RWPE2 (cell line): ENCODE results near the gene CNKSR1.
"Not testable (repeated sequence)": the region's sequence is repeated elsewhere in the genome, so short reads cannot be mapped to it uniquely, and the experiment has no call there.

ENCODE experiments used
- ATAC-seq: fragments of 200-7000 bp; cut with Tn5 transposase; 3 replicates; pipeline ENCODE4 v1.9.1; 2021; ENCODE audit warnings: low read depth
- DNase-seq: peaks from one replicate; pipeline ENCODE4 v3.0.0-alpha.2; 2020; ENCODE audit warnings: low spot score
- H3K27ac ChIP-seq: fragments of 450-650 bp; 2 replicates; pipeline ENCODE4 v1.5.1; 2017; ENCODE audit warnings: mild to moderate bottlenecking; ENCODE audit not compliant: poor library complexity, severe bottlenecking
- H3K27me3 ChIP-seq: fragments of 250-450 bp; sonication (Bioruptor Pico); 2 replicates; pipeline ENCODE4 v1.5.1; 2021; ENCODE audit warnings: mild to moderate bottlenecking, moderate library complexity; ENCODE audit not compliant: insufficient read depth, poor library complexity, severe bottlenecking
- H3K36me3 ChIP-seq: fragments of 250-450 bp; sonication (Bioruptor Pico); 2 replicates; pipeline ENCODE4 v1.5.1; 2020; ENCODE audit warnings: low read depth, mild to moderate bottlenecking, moderate library complexity
- H3K4me1 ChIP-seq: fragments of 250-450 bp; sonication (Bioruptor Pico); 2 replicates; pipeline ENCODE4 v1.5.1; 2021; ENCODE audit warnings: mild to moderate bottlenecking, moderate library complexity; ENCODE audit not compliant: insufficient read depth, poor library complexity, severe bottlenecking
- H3K4me3 ChIP-seq: fragments of 250-450 bp; sonication (Bioruptor Pico); 2 replicates; pipeline ENCODE4 v1.5.1; 2021; ENCODE audit warnings: mild to moderate bottlenecking, moderate library complexity; ENCODE audit not compliant: severe bottlenecking
- H3K9me3 ChIP-seq: fragments of 250-450 bp; sonication (Bioruptor Pico); 2 replicates; pipeline ENCODE4 v1.5.1; 2021; ENCODE audit warnings: mild to moderate bottlenecking, moderate library complexity; ENCODE audit not compliant: severe bottlenecking
- TF ChIP-seq, protein P1 (sequence below): fragments of 450-650 bp; IDR thresholded peaks from one replicate; pipeline ENCODE4 v1.5.1; 2017; ENCODE audit warnings: mild to moderate bottlenecking, moderate library complexity; ENCODE audit not compliant: poor library complexity, severe bottlenecking

The CNKSR1 gene

DNA sequence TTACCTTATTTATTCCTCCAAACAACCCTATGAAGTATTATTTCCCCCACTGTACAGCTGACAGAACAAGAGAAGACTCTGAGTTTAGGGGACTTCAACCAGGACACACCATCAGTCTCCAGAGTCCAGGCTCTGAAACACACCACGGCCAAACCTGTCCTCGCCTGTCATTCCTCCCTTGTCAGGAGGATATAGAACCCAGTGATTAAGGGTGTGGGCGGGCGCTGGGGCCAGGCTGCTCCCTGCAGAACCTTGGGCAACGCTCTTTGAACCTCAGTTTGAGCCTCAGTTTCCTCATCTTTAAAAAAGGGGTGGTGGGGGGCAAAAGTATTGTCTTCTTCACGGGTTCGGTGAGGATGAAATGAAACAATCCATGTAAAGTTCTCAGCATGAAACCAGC lies 47.3 kb downstream of the CNKSR1 start:
- no peak overlapping the region for H3K4me3 ChIP-seq
- no peak overlapping the region for H3K27ac ChIP-seq
- no peaks in the 10 kb centered on the region for H3K27me3 ChIP-seq
- H3K4me1 ChIP-seq = no peaks in the 10 kb centered on the region
- no peak for ATAC-seq
- TF ChIP-seq, protein P1, sequence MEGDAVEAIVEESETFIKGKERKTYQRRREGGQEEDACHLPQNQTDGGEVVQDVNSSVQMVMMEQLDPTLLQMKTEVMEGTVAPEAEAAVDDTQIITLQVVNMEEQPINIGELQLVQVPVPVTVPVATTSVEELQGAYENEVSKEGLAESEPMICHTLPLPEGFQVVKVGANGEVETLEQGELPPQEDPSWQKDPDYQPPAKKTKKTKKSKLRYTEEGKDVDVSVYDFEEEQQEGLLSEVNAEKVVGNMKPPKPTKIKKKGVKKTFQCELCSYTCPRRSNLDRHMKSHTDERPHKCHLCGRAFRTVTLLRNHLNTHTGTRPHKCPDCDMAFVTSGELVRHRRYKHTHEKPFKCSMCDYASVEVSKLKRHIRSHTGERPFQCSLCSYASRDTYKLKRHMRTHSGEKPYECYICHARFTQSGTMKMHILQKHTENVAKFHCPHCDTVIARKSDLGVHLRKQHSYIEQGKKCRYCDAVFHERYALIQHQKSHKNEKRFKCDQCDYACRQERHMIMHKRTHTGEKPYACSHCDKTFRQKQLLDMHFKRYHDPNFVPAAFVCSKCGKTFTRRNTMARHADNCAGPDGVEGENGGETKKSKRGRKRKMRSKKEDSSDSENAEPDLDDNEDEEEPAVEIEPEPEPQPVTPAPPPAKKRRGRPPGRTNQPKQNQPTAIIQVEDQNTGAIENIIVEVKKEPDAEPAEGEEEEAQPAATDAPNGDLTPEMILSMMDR = no peak
- DNase-seq = no peak
- H3K9me3 ChIP-seq = no peaks in the 10 kb centered on the region
- H3K36me3 ChIP-seq = no peaks in the 10 kb centered on the region

DNA sequence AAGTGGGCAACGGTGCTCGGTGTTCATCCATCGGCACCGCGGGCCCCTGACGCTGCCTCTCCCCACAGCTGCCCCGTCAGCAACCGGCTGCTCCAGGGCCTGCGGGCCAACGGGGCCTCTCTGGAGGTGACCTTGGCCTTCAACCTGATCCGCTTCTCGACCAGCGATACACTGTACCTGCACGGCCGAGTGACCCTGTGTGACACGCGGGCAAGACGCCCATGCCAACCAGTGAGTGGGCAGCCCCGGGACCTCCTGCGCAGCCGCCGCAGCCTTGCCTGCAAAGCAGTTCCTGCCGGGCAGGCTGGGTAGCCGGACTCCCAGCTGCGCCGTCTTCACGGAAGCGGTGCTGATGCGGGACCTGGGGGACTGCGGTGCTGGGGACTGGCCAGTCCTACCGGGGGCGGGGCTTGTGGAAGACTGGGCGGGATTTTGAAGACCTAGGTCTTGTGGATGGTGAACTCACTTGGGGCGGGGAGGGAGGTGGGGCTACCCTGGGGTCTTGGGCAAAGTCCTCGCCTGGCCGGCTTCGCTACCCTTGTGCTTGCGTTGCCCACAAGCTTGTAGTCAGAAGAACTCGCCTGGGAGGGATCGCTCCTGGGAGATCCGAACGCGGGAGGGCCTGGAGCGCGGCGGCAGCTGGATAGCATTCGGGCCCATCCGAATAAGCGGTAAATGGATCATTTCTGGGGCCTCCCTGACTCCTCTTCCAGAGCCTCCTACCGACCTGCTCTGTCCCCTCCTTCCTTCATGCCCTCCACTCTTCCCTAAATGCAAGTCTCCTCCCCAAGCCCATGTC lies 47.9 kb downstream of the CNKSR1 start:
- Histone ChIP-seq H3K4me1 (no peaks in the 10 kb centered on the region), H3K36me3 (no peaks in the 10 kb centered on the region), H3K4me3 (no peak overlapping the region), H3K27me3 (no peaks in the 10 kb centered on the region), H3K9me3 (no peaks in the 10 kb centered on the region), H3K27ac (no peak overlapping the region)
- DNase-seq (no peak), ATAC-seq (peak; percentile 23; the same call in 1 of the 3 replicates)
- TF ChIP-seq, protein P1 = no peak

DNA sequence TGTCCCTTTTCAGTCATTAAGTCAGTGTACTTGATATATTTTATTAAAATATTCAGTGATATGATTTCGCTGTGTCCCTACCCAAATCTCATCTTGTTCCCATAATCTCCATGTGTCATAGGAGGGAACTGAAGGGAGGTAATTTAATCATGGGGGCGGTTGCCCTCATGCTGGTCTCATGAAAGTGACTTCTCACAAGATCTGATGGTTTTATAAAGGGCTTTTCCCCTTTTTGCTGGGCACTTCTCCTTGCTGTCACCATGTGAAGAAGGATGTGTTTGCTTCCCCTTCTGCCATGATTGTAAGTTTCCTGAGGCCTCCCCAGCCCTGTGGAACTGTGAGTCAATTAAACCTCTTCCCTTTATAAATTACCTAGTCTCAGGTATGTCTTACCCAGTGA lies 53.4 kb downstream of the CNKSR1 start:
- H3K9me3 ChIP-seq, H3K27me3 ChIP-seq, H3K27ac ChIP-seq, H3K4me1 ChIP-seq, DNase-seq, ATAC-seq, H3K4me3 ChIP-seq, H3K36me3 ChIP-seq: not testable (repeated sequence)

DNA sequence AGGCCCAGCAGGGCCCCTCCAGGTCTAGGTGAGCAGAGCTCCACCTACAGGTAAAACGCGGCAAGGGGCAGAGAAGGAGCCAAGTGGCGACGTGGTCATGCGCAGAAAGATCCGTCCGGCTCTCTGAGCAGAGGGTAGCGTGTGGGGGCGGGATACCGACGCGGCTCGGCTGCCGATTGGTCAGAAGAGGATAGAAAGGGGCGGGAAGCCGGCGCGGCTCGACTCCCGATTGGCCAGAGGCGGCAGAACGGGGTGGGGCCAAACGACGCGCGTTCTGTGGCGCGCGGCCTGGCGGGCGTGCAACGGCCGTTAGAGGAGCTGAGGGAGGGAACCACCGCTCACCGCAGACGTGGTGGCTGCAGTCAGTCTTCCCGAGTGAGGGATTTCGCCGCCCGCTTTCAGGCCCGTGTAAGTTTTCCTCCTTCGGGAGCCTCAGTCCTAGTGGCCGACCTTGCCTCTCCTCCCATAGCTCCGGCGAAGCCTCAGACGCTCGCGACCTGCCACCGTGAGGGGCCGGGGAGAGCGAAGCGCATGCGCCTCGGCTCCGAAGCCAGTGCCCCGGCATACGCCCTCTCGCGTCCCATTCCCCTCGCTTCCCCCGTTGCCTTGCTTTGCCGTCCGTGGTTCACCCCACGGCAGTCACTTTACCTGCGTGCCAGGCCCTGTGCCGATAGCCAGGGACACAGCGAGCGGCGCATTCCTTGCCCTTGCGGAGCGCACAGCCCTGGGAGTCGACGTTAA lies 56.8 kb downstream of the CNKSR1 start, which contains the start of gene CEP85:
Gene CEP85 (plus strand): TSS at position 298 of the 741 bp plus-strand sequence. CDS start 5,584 bp downstream, outside the sequence.
- Histone ChIP-seq H3K4me3 (peak within 1 kb of the TSS; percentile 68), H3K27me3 (no peaks in the 10 kb centered on the region), H3K4me1 (peaks cover 8% of the 10 kb centered on the region), H3K36me3 (peaks cover 11% of the 10 kb centered on the region; the same call in 1 of the 2 replicates), H3K27ac (peak within 1 kb of the TSS; percentile 57), H3K9me3 (no peaks in the 10 kb centered on the region)
- DNase-seq = peak; percentile 95
- ATAC-seq = peak; percentile 93
- TF ChIP-seq, protein P1 = peak; percentile 95

DNA sequence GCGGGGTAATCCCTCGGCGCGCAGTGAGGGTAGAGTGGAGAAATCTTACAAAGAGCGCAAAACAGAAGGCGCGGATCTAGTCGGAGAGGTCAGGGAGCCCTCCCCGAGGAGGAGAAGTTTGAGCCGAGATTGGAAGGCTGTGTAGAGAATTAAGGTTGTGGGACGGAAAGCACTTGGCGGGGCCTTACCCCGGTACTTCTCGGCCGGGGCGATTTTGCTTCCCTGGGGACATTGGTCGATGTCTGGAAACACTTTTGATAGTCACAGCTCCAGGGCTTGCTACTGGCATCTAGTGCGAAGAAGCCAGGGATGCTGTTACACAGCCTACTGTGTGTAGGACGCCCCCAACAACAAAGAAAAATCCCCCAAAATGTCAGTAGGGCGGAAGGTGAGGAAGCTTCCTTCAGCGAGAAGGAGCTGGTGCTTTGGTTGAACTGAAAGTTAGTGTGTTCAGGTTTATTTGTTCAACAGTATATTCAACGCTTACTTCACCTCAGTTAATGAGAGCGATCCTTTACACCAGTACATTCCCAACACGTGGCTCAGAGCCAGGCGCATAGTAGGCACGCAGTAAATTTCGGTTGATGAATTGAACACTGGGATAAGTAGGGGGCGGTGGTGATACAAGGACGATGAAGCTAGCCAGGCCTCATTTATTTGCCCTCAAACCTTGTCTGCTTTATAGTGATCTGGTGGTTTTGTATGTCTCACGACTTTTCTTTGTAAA lies 57.5 kb downstream of the CNKSR1 start:
- TF ChIP-seq, protein P1 = no peak
- Histone ChIP-seq H3K36me3 (peaks cover 14% of the 10 kb centered on the region), H3K27ac (peak overlapping the region; percentile 57), H3K27me3 (no peaks in the 10 kb centered on the region), H3K4me3 (peak overlapping the region; percentile 68), H3K9me3 (no peaks in the 10 kb centered on the region), H3K4me1 (peaks cover 8% of the 10 kb centered on the region)
- ATAC-seq = no peak
- no peak for DNase-seq
